GM13977 (cell line): ENCODE data around the gene RPS6KA1.

ENCODE experiments used
- DNase-seq: peaks from one replicate; pipeline ENCODE4 v3.0.0; 2012; ENCODE audit warnings: low spot score
- CTCF ChIP-seq: IDR thresholded peaks from 2 replicates; pipeline ENCODE4 v1.5.1; 2012; ENCODE audit warnings: mild to moderate bottlenecking, control low read depth; ENCODE audit not compliant: insufficient read depth; ENCODE audit errors: extremely low read depth, missing control alignments
- in situ Hi-C: fragments of 300-500 bp; cut with MboI; formaldehyde crosslinking; loops from one replicate; pipeline ENCODE4 v1.12.0; 2022; ENCODE audit warnings: low sequenced_read_pairs, low pct_unique_long_range_greater_than_20kb, mixed read lengths, inconsistent platforms; ENCODE audit not compliant: unreplicated experiment

The RPS6KA1 gene

GRCh38 chr1:26546819-26547218 lies 17.3 kb downstream of the RPS6KA1 start:
- in situ Hi-C loops = no loop called here
- TF ChIP-seq CTCF = no peak
- DNase-seq = no peak

GRCh38 chr1:26548841-26549240 lies 19.3 kb downstream of the RPS6KA1 start:
- in situ Hi-C loops = no loop called here
- DNase-seq = no peak
- TF ChIP-seq CTCF = no peak

GRCh38 chr1:26550946-26551345 lies 21.4 kb downstream of the RPS6KA1 start:
- no peak for TF ChIP-seq CTCF
- in situ Hi-C loops = no loop called here
- DNase-seq = no peak

- no peak for TF ChIP-seq CTCF
- in situ Hi-C loops = no loop called here
- no peak for DNase-seq
These were observed 23.2 kb downstream of the RPS6KA1 start for GRCh38 chr1:26552720-26553119.

GRCh38 chr1:26553942-26554682 lies 24.6 kb downstream of the RPS6KA1 start:
- DNase-seq = no peak
- no peak for TF ChIP-seq CTCF
- in situ Hi-C loops = no loop called here

GRCh38 chr1:26554781-26555180 lies 25.2 kb downstream of the RPS6KA1 start:
- in situ Hi-C loops = no loop called here

More at GRCh38 chr1:26554781-26555180, 25.2 kb downstream of the RPS6KA1 start:
- no peak for DNase-seq
- TF ChIP-seq CTCF = no peak
